ENCODE results near the gene LHFPL2. TPM values are rescaled to one million over a fixed set of nuclear protein-coding genes. Genes with fewer than 3 reads are reported as not detected.

The LHFPL2 gene
- total and polyA plus RNA-seq, 9 of the 15 experiments (the other 6 are each of a cell fraction or from before 2014, with no cell fraction given): 1.0 to 6.6 (median 4.6) TPM

DNA sequence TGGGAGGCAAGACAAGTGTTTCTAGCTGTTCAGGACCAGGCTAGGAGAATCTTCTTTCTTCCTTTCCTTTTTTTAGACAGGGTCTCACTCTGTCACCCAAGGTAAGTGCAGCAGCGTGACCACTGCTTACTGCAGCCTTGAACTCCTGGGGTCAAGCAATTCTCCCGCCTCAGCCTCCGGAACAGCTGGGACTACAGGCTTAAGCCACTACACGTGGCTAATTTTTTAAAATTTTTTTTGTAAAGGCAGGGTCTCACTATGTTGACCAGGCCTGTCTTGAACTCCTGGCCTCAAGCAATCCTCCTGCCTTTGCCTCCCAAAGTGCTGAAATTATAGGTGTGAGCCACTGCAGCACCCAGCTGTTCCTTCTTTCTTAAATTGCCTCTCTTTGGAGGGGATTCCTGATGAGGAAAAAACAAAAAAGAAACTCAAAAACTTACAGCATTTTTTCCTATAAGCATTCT is 53.1 kb downstream of the LHFPL2 start (continued):
- TF ChIP-seq ZNF3 (CRISPR knock-in tag; IDR thresholded peaks at IDR 0.05) (no peak), GTF2E2 (tag; IDR thresholded peaks at IDR 0.05) (no peak), DMBX1 (CRISPR knock-in tag; IDR thresholded peaks at IDR 0.05; ENCODE audit: borderline replicate concordance) (0 out of 2 replicates have a peak, but pooled peaks have one; percentile 1), CHD4 (IDR thresholded peaks at IDR 0.05; ENCODE audit: insufficient read depth, insufficient replicate concordance, low read depth, low read length, poor library complexity, severe bottlenecking) (no peak), CC2D1A (IDR thresholded peaks at IDR 0.05) (no peak), GABPB2 (CRISPR knock-in tag; conservative IDR thresholded peaks at IDR 0.05) (no peak), IFI16 (CRISPR knock-in tag; IDR thresholded peaks at IDR 0.05) (no peak), KAT8 (IDR thresholded peaks at IDR 0.05; ENCODE audit: low read depth) (no peak), MAX (CRISPR knock-in tag; IDR thresholded peaks at IDR 0.05) (peak; percentile 23; the same call in 1 of the 2 replicates), RBM22 (IDR thresholded peaks at IDR 0.05; ENCODE audit: low read depth, low read length, poor library complexity, severe bottlenecking) (no peak), SP1 (CRISPR knock-in tag; IDR thresholded peaks at IDR 0.05) (no peak), NR3C1 (CRISPR knock-in tag; IDR thresholded peaks at IDR 0.05) (no peak), JUNB (CRISPR knock-in tag; conservative IDR thresholded peaks at IDR 0.05) (no peak), BCLAF1 (IDR thresholded peaks at IDR 0.05; ENCODE audit: borderline replicate concordance in 1 of 2, control insufficient read depth in 1 of 2, low read depth in 2 of 2, low read length in 1 of 2) (no peak), NFXL1 (CRISPR knock-in tag; IDR thresholded peaks at IDR 0.05) (no peak)
- TF ChIP-seq, protein P1, sequence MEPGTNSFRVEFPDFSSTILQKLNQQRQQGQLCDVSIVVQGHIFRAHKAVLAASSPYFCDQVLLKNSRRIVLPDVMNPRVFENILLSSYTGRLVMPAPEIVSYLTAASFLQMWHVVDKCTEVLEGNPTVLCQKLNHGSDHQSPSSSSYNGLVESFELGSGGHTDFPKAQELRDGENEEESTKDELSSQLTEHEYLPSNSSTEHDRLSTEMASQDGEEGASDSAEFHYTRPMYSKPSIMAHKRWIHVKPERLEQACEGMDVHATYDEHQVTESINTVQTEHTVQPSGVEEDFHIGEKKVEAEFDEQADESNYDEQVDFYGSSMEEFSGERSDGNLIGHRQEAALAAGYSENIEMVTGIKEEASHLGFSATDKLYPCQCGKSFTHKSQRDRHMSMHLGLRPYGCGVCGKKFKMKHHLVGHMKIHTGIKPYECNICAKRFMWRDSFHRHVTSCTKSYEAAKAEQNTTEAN (CRISPR knock-in tag; IDR thresholded peaks at IDR 0.05): no peak
- TF ChIP-seq, protein P2, sequence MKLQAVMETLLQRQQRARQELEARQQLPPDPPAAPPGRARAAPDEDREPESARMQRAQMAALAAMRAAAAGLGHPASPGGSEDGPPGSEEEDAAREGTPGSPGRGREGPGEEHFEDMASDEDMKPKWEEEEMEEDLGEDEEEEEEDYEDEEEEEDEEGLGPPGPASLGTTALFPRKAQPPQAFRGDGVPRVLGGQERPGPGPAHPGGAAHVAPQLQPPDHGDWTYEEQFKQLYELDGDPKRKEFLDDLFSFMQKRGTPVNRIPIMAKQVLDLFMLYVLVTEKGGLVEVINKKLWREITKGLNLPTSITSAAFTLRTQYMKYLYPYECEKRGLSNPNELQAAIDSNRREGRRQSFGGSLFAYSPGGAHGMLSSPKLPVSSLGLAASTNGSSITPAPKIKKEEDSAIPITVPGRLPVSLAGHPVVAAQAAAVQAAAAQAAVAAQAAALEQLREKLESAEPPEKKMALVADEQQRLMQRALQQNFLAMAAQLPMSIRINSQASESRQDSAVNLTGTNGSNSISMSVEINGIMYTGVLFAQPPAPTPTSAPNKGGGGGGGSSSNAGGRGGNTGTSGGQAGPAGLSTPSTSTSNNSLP (IDR thresholded peaks at IDR 0.05; ENCODE audit: borderline replicate concordance, low read depth, low read length): no peak
- TF ChIP-seq, protein P3, sequence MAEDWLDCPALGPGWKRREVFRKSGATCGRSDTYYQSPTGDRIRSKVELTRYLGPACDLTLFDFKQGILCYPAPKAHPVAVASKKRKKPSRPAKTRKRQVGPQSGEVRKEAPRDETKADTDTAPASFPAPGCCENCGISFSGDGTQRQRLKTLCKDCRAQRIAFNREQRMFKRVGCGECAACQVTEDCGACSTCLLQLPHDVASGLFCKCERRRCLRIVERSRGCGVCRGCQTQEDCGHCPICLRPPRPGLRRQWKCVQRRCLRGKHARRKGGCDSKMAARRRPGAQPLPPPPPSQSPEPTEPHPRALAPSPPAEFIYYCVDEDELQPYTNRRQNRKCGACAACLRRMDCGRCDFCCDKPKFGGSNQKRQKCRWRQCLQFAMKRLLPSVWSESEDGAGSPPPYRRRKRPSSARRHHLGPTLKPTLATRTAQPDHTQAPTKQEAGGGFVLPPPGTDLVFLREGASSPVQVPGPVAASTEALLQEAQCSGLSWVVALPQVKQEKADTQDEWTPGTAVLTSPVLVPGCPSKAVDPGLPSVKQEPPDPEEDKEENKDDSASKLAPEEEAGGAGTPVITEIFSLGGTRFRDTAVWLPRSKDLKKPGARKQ (CRISPR knock-in tag; IDR thresholded peaks at IDR 0.05): no peak
- TF ChIP-seq, protein P4, sequence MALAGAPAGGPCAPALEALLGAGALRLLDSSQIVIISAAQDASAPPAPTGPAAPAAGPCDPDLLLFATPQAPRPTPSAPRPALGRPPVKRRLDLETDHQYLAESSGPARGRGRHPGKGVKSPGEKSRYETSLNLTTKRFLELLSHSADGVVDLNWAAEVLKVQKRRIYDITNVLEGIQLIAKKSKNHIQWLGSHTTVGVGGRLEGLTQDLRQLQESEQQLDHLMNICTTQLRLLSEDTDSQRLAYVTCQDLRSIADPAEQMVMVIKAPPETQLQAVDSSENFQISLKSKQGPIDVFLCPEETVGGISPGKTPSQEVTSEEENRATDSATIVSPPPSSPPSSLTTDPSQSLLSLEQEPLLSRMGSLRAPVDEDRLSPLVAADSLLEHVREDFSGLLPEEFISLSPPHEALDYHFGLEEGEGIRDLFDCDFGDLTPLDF (CRISPR knock-in tag; IDR thresholded peaks at IDR 0.05): no peak

All from K562 (cell line).